Right ventricle myocardium inferior (tissue), 1 donor: Measurements from ENCODE around the gene GRIFIN. TPM values are rescaled to one million over a fixed set of nuclear protein-coding genes. Genes with fewer than 3 reads are reported as not detected.

Experiments used
- ATAC-seq: fragments of 200-7000 bp; cut with Tn5 transposase; one replicate; pipeline ENCODE4 v1.9.1; 2020; ENCODE audit warnings: mild to moderate bottlenecking, moderate library complexity
- DNase-seq: peaks from one replicate; pipeline ENCODE4 v3.0.0; 2021; ENCODE audit errors: missing footprints
- intact Hi-C: fragments of 100-400 bp; cut with DNase I; formaldehyde crosslinking; loops from one replicate; pipeline ENCODE4 v1.11.0; 2022
- total RNA-seq: library from RNA; stranded (reverse); fragmentation: NEBNext Ultra II Directional; extraction: Animal tissue kit (Norgen Biotek cat#: 25700); gene quantifications from one replicate; pipeline ENCODE4 v1.2.1, GENCODE V29; 2021
- donor health status: DM: no; HTN: yes; CAD: no; lungs with severe emphysema.

GRIFIN gene
- total RNA-seq, 1 donor from 2014 or later, result not detected

GRCh38 chr7:2450198-2451107, 25.7 kb downstream of the GRIFIN start:
- intact Hi-C loops, result loop anchor here (5.0 kb wide), 1 partner anchor 232 kb away; no protein-coding TSS in a partner anchor
- no peak for DNase-seq
- ATAC-seq, result no peak

GRCh38 chr7:2446676-2447075, 29.5 kb downstream of the GRIFIN start:
- DNase-seq (no peak), ATAC-seq (no peak)
- intact Hi-C loops, result no loop called here

- peak; percentile 68 for DNase-seq
- intact Hi-C loops, result no loop called here
- no peak for ATAC-seq
These were observed 30.2 kb downstream of the GRIFIN start for GRCh38 chr7:2445898-2446555.

GRCh38 chr7:2445047-2445446, 31.2 kb downstream of the GRIFIN start:
- peak; percentile 48 for ATAC-seq
- intact Hi-C loops, result no loop called here

GRCh38 chr7:2444476-2444875, 31.7 kb downstream of the GRIFIN start:
- ATAC-seq (peak; percentile 79), DNase-seq (peak; percentile 39)
- intact Hi-C loops, result no loop called here

More at GRCh38 chr7:2445047-2445446, 31.2 kb downstream of the GRIFIN start:
- no peak for DNase-seq

- intact Hi-C loops, result no loop called here
- DNase-seq, result peak; percentile 7
- ATAC-seq, result no peak
These were observed 32.7 kb downstream of the GRIFIN start for GRCh38 chr7:2443491-2443890.

- ATAC-seq, result no peak
- intact Hi-C loops, result no loop called here
- no peak for DNase-seq
These were observed 34.7 kb downstream of the GRIFIN start for GRCh38 chr7:2441430-2442058.

GRCh38 chr7:2440608-2441245, 35.5 kb downstream of the GRIFIN start:
- intact Hi-C loops, result no loop called here
- ATAC-seq, result no peak
- peak; percentile 50 for DNase-seq

GRCh38 chr7:2438775-2439174, 37.4 kb downstream of the GRIFIN start:
- DNase-seq, result peak; percentile 1
- intact Hi-C loops, result no loop called here
- ATAC-seq, result no peak

GRCh38 chr7:2438186-2438585, 38.0 kb downstream of the GRIFIN start:
- peak; percentile 53 for DNase-seq
- ATAC-seq, result peak; percentile 73
- intact Hi-C loops, result no loop called here

- ATAC-seq (no peak), DNase-seq (peak; percentile 21)
- intact Hi-C loops, result no loop called here
These were observed 38.6 kb downstream of the GRIFIN start for GRCh38 chr7:2437537-2438148.

- ATAC-seq (no peak), DNase-seq (peak; percentile 1)
- intact Hi-C loops, result no loop called here
These were observed 39.1 kb downstream of the GRIFIN start for GRCh38 chr7:2437136-2437535.

- DNase-seq, result peak; percentile 49
- ATAC-seq, result no peak
- intact Hi-C loops, result no loop called here
These were observed 39.7 kb downstream of the GRIFIN start for GRCh38 chr7:2436341-2437104.

- DNase-seq, result peak; percentile 32
- ATAC-seq, result no peak
- intact Hi-C loops, result no loop called here
These were observed 41.1 kb downstream of the GRIFIN start for GRCh38 chr7:2435146-2435545.

- intact Hi-C loops, result no loop called here
- no peak for DNase-seq
- ATAC-seq, result no peak
These were observed 42.3 kb downstream of the GRIFIN start for GRCh38 chr7:2433713-2434550.

- DNase-seq, result no peak
- ATAC-seq, result no peak
- intact Hi-C loops, result no loop called here
These were observed 43.1 kb downstream of the GRIFIN start for GRCh38 chr7:2432910-2433712.
